Naive B cell (primary cell): Measurements from ENCODE around the gene NCOA3. TPM values are rescaled to one million over a fixed set of nuclear protein-coding genes. Genes with fewer than 3 reads are reported as not detected.
"Not testable (repeated sequence)": the region's sequence is repeated elsewhere in the genome, so short reads cannot be mapped to it uniquely, and the experiment has no call there.

Experiments used
- ATAC-seq, 2 donors: fragments of 150-1000 bp; cut with Tn5 transposase; 2 replicates each; pipeline ENCODE4 v1.10.0; 2021; ENCODE audit warnings: low read depth in 2 of 2, mild to moderate bottlenecking in 2 of 2, moderate library complexity in 2 of 2
- DNase-seq: peaks from one replicate; pipeline ENCODE4 v3.0.0; 2022
- H3K27ac Mint-ChIP-seq, 6 donors: one replicate each; pipeline ENCODE4 v1.8.0; 2020 to 2022; ENCODE audit warnings: mild to moderate bottlenecking in 6 of 6, mixed read lengths in 6 of 6, moderate library complexity in 5 of 6, inconsistent platforms in 2 of 6
- H3K27me3 Mint-ChIP-seq, 3 donors: one replicate each; pipeline ENCODE4 v1.8.0; 2021 to 2022; ENCODE audit warnings: mixed read lengths in 3 of 3, mild to moderate bottlenecking in 1 of 3
- H3K36me3 Mint-ChIP-seq, 2 donors: one replicate each; pipeline ENCODE4 v1.8.0; 2020 to 2022; ENCODE audit warnings: mixed read lengths in 2 of 2, inconsistent platforms in 1 of 2, mild to moderate bottlenecking in 1 of 2
- H3K4me1 Mint-ChIP-seq, 3 donors: one replicate each; pipeline ENCODE4 v1.8.0; 2020 to 2022; ENCODE audit warnings: mixed read lengths in 3 of 3, inconsistent platforms in 1 of 3, mild to moderate bottlenecking in 1 of 3, moderate library complexity in 1 of 3
- H3K4me3 Mint-ChIP-seq, 8 donors: one replicate each; pipeline ENCODE4 v1.8.0; 2020 to 2022; ENCODE audit warnings: mild to moderate bottlenecking in 8 of 8, mixed read lengths in 8 of 8, moderate library complexity in 8 of 8, inconsistent platforms in 2 of 8
- H3K9me3 Mint-ChIP-seq, 7 donors: one replicate each; pipeline ENCODE4 v1.8.0; 2020 to 2022; ENCODE audit warnings: mixed read lengths in 7 of 7, mild to moderate bottlenecking in 5 of 7, inconsistent platforms in 2 of 7, moderate library complexity in 1 of 7
- polyA plus RNA-seq, 6 donors: library from polyadenylated mRNA; unstranded; fragments of 300-500 nt; fragmentation: Illumina TruSeq; gene quantifications; one replicate each; pipeline ENCODE4 v1.2.3, GENCODE V29; 2021; ENCODE audit warnings: low read depth in 6 of 6

Gene NCOA3
- polyA plus RNA-seq, 6 donors from 2014 or later: 22.7 to 70.9 (median 54.1) TPM

DNA sequence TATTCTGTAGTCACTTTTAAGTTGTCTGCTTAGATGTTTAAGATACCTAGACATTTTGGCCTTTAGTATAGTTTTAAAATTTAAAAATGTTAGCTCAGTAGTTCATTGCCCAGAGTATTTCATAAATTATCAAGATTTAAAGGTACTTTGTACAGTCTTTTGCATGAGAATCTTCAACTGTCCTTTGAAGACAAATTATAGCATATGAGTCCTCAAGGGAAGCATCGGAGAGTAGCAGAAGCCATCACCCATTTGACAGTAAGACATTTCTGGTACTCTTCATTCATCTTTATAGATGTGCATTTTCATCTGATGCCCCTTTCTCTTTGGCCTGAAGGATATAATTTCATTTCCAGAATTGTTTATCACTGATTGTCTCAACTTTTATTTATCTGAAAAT is 89.5 kb downstream of the NCOA3 start:
- Mint-ChIP-seq H3K9me3 (no peaks in the 10 kb centered on the region), H3K27me3 (no peaks in the 10 kb centered on the region), H3K4me3 (no peak overlapping the region), H3K27ac (peak overlapping the region in 4 of 6 donors; percentile 60 to 89 (median 72)), H3K36me3 (peaks cover 0 to 15% of the 10 kb centered on the region in 2 donors), H3K4me1 (peaks cover 14 to 51% (median 36%) of the 10 kb centered on the region in 3 donors)
- no peak for DNase-seq
- ATAC-seq: no peak

DNA sequence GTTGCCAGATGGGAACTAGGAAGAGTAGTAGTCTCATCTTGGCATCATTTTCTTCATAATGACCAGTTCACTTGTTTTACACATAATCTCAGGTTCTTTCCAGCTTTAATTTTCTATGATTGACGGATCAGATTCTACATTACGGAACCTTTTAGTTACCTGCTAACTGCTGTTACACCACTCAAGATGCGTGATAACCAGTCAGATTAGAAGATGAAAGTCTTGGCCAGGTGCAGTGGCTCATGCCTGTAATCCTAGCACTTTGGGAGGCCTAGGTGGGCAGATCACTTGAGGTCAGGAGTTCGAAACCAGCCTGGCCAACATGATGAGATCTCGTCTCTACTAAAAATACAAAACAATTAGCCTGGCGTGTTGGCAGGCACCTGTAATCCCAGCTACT is 92.5 kb downstream of the NCOA3 start:
- Mint-ChIP-seq H3K4me3 (no peak overlapping the region), H3K4me1 (peaks cover 18 to 47% (median 36%) of the 10 kb centered on the region in 3 donors), H3K36me3 (peaks cover 0 to 9% of the 10 kb centered on the region in 2 donors), H3K27me3 (no peaks in the 10 kb centered on the region), H3K9me3 (no peaks in the 10 kb centered on the region), H3K27ac (peak overlapping the region in 4 of 6 donors; percentile 36 to 79 (median 72))
- no peak for DNase-seq
- no peak for ATAC-seq

DNA sequence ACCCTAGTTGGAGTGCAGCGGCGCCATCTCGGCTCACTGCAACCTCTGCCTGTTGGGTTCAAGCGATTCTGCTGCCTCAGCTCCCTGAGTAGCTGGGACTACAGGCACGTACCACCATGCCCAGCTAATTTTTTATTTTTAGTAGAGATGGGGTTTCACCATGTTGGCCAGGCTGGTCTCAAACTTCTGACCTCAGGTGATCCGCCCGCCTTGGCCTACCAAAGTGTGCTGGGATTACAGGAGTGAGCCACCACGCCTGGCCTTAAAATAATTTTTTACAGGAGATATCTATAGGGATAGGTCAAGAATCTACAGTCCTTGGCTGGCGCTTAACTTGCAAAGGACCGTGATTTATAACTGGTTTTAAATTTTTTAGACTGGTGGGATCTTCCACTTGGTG is 93.5 kb downstream of the NCOA3 start:
- not testable (repeated sequence) for H3K36me3 Mint-ChIP-seq, H3K9me3 Mint-ChIP-seq, H3K27me3 Mint-ChIP-seq, H3K4me3 Mint-ChIP-seq, ATAC-seq, DNase-seq
- peaks cover 25 to 43% (median 34%) of the 10 kb centered on the region in 3 donors for H3K4me1 Mint-ChIP-seq
- peak overlapping the region in 5 of 6 donors; percentile 33 to 67 (median 47) for H3K27ac Mint-ChIP-seq

DNA sequence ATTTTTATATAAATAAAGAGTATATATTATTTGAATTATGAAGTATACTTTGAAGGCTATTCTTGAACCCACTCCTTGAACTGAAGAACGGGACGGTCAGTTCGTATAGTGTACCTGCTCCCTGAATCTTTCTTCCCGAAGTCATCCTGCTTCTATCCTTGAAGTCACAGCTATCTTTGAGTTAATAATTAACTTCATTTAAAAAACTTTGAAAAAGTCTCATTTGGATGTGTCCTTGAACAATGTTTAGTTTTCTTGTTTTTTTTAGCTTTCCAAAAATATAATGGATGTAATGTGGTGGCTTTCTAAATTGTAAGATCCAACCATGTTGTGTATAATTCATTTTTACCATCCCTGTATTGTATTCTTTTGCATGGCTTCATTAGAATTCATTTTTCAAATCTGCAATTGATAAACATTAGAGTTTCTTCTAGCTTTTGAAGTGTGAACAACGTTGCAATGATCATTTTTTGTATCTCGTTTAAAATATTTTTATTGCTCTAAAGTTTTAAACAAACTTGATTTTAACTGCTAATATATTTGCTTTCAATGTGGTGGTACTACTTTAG is 94.4 kb downstream of the NCOA3 start:
- Mint-ChIP-seq H3K4me3 (no peak overlapping the region), H3K9me3 (no peaks in the 10 kb centered on the region), H3K27me3 (no peaks in the 10 kb centered on the region), H3K36me3 (peaks cover 7 to 8% of the 10 kb centered on the region in 2 donors), H3K27ac (peak overlapping the region in 3 of 6 donors; percentile 44 to 78 (median 75)), H3K4me1 (peaks cover 25 to 48% (median 34%) of the 10 kb centered on the region in 3 donors)
- no peak for ATAC-seq
- DNase-seq: no peak

DNA sequence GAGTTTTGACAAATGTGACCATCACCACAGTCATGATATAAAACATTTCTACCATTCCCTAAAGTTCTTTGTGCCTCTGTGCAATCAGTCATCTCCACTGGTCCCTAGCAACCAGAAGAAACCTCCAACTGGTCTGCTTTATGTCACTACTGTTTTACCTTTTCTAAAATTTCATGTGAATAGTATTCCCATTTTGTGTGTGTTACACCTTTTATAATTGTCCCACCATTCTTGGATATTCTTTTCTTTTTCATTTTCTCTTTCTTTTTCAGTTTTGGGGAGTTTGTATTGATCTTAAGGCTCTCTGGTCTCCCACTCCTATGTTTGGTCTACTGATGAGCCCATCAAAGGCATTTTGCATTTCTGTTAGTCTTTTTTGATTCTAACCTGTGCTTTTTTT is 95.4 kb downstream of the NCOA3 start:
- no peak for DNase-seq
- Mint-ChIP-seq H3K27ac (peak overlapping the region in 4 of 6 donors; percentile 25 to 78 (median 54)), H3K27me3 (no peaks in the 10 kb centered on the region), H3K36me3 (peaks cover 0 to 7% of the 10 kb centered on the region in 2 donors), H3K4me1 (peaks cover 24 to 45% (median 28%) of the 10 kb centered on the region in 3 donors), H3K9me3 (no peaks in the 10 kb centered on the region), H3K4me3 (no peak overlapping the region)
- no peak for ATAC-seq

DNA sequence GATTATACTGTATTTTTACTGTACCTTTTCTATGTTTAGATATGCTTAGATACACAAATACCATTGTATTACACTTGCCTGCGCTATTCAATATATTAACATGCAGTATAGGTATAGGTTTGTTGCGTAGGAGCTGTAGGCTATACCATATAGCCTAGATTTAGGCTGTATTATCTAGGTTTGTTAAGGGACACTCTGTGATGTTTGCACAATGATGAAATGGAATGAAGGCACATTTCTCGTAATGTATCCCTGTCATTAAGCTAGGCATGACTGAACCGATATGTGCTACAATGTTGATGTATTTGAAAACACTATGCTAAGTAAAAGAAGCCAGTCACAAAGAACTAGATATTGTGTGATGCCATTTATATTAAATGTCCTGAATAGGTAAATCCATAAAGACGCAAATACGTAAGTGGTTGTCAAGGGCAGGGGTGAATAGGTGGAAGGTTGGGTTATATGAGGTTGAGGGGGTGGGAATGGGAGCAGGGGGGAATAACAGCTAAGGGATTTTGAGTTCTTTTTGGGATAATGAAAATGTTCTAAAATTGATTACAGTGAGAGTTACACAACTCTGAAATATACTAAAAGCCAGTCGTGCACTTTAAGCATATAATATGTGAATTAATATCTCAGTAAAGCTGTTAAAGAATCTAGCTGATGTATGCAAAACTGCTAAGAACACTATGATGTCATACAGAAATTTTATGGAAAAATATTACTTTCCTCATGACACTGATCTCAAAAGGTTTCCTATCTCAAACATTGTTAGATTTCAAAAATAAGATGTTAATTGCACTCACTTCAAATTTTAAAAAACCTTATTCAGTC is 97.4 kb downstream of the NCOA3 start:
- Mint-ChIP-seq H3K36me3 (peaks cover 0 to 7% of the 10 kb centered on the region in 2 donors), H3K4me3 (no peak overlapping the region), H3K27me3 (no peaks in the 10 kb centered on the region), H3K27ac (peak overlapping the region in 4 of 6 donors; percentile 8 to 68 (median 60)), H3K9me3 (no peaks in the 10 kb centered on the region), H3K4me1 (peaks cover 30 to 55% (median 37%) of the 10 kb centered on the region in 3 donors)
- no peak for ATAC-seq
- DNase-seq: no peak

DNA sequence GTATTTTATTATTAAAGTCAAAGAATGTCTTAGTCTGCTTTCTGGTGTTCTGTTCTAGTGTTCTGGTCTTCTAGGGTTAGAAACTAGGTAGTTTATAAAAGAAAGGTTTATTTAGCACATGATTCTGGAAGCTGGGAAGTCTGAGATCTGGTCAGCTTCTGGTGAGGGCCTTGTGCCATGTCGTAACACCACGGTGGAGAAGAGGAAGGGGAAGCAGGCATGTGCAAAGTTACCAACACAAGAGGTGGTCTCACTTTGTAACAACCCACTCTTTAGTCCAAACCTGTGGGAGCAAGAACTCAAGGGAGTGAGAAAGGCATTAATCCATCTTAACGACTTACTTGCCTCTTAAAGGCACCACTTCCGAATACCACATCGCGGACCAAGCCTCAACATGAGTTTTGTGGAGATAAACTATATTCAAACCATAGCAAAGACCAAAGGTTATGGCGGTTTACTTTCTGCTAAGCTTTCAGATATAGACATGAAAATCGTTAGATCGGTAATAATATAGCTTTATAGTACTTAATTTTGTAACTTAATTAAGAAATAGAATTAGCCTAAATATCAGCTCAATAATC is 99.4 kb downstream of the NCOA3 start:
- H3K4me3 Mint-ChIP-seq: peak overlapping the region in 1 of 8 donors; percentile 5
- ATAC-seq: no peak

DNA sequence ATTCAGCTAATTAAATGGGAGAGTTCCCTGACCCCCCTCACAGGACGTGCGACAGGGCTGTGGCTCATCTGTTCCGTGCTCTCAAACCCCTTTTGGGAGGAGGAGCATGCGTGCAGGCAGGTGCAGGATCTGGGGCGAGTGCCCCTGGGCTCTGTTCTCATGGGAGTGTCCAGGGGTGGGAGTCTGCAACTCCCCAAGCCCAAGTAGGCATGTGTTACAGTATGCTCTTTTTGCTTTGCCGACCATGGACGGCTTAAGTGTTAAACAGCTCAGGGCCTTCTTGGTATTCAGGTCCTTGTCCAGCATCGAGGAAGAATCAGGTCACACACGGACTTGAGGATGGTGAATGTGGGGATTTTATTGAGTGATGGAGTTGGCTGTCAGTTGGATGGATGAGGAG is 101.6 kb downstream of the NCOA3 start:
- ATAC-seq: no peak
- Mint-ChIP-seq H3K27me3 (no peaks in the 10 kb centered on the region), H3K4me3 (peak overlapping the region in 1 of 8 donors; percentile 68), H3K27ac (peak overlapping the region; percentile 41 to 88 (median 84)), H3K9me3 (no peaks in the 10 kb centered on the region), H3K4me1 (peaks cover 45 to 71% (median 48%) of the 10 kb centered on the region in 3 donors), H3K36me3 (peaks cover 0 to 7% of the 10 kb centered on the region in 2 donors)
- DNase-seq: no peak

More for the DNA sequence above, 99.4 kb downstream of the NCOA3 start:
- H3K4me1 Mint-ChIP-seq: peaks cover 48 to 64% (median 48%) of the 10 kb centered on the region in 3 donors
- peak overlapping the region in 3 of 6 donors; percentile 29 to 68 (median 62) for H3K27ac Mint-ChIP-seq
- DNase-seq: no peak
- H3K9me3 Mint-ChIP-seq: no peaks in the 10 kb centered on the region
- no peaks in the 10 kb centered on the region for H3K27me3 Mint-ChIP-seq
- peaks cover 0 to 7% of the 10 kb centered on the region in 2 donors for H3K36me3 Mint-ChIP-seq

DNA sequence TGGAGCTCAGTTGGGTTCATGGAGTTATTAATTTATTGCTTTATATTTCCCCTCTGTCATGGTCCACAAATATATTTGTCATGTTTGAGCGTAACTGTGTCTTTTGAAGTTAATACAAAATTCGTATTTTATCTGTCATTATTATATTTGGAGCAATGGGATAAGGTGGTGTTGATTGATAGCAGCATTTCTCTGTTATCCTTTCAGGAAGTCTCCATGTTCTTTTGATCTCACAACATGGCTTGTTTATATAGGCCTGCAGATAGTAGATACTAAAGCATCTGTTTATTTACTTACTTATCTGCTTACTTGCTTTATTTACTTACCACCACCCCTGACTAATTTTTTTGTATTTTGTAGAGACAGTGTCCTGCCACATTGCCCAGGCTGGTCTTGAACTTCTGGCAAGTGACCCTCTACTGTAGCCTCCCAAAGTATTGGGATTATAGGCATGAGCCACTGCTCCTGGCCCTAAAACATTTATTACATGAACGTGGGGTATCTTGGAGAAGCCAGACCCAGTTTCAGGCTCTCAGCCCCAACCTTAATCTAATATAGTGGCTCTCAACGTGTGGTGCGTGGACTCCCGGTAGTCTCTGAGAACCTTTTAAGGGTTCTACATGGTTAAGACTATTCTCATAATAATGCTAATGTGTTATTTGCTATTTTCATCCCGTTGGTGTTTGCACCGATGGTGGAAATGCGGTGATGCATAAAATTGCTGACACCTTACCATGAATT is 104.2 kb downstream of the NCOA3 start:
- no peaks in the 10 kb centered on the region for H3K27me3 Mint-ChIP-seq
- no peaks in the 10 kb centered on the region for H3K9me3 Mint-ChIP-seq
- peak overlapping the region in 2 of 8 donors; percentile 7 to 26 for H3K4me3 Mint-ChIP-seq
- H3K27ac Mint-ChIP-seq: peak overlapping the region in 5 of 6 donors; percentile 7 to 87 (median 31)
- no peak for DNase-seq
- no peak for ATAC-seq
- peaks cover 39 to 82% (median 51%) of the 10 kb centered on the region in 3 donors for H3K4me1 Mint-ChIP-seq
- peaks cover 0 to 6% of the 10 kb centered on the region in 2 donors for H3K36me3 Mint-ChIP-seq

DNA sequence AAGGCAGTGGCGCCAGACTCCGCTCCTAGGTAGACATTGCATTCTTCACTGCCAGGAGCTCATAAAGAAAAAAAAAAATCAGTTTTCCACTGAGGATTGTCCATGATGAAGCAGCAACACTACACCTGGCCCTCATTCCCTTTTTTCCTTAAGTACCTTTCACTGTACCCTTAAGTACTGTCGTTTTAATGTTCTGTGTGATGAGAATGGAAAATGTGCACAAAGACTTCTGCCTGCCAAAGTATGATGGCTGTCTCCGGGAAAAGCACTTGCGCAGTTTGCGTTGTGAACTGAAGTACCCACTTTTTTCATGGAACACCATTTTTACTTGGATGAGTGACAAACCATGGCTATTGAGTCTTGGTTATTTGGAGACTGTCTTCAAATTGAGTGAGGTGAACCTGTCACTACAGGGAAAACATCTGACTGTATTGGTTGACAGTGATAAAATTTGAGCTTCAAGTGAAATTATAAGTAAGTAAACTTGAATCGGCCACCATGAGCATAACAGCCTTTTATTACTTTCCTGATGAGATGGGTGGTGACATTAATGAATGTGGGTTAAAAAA is 104.8 kb downstream of the NCOA3 start:
- H3K27ac Mint-ChIP-seq: peak overlapping the region in 2 of 6 donors; percentile 16 to 87
- H3K4me1 Mint-ChIP-seq: peaks cover 44 to 85% (median 57%) of the 10 kb centered on the region in 3 donors
- H3K36me3 Mint-ChIP-seq: peaks cover 0 to 6% of the 10 kb centered on the region in 2 donors
- no peaks in the 10 kb centered on the region for H3K27me3 Mint-ChIP-seq
- no peak for ATAC-seq
- H3K9me3 Mint-ChIP-seq: no peaks in the 10 kb centered on the region
- H3K4me3 Mint-ChIP-seq: no peak overlapping the region
- no peak for DNase-seq

DNA sequence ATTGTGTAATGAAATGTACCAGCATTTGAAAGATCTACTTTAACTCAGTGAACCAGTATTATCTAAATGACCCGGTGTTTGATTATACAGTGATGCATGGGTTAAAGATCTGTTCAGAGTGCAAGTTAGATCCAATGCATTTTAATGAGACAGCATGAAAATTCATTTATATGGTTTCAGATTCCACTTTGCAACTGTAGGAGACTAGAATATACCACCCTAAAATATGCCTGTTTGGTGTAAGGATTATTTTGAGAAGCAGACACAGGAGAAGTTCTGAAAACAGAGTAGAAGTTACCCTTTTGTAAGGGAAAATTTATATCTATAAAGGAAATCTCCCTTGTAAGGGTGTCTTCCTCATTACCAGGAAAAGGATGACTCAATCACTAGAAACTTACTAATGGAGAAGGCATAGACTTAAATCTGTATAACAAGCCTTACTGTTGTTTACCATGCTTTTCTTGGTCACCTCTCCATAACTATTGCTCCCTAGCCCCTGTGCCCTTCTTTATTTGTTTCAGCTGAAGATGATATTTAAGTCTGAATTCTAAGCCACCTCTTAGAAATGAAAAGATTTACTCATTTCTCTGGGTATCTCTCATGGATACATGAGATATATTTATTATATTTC is 105.4 kb downstream of the NCOA3 start:
- Mint-ChIP-seq H3K9me3 (no peaks in the 10 kb centered on the region), H3K36me3 (peaks cover 0 to 6% of the 10 kb centered on the region in 2 donors), H3K4me1 (peaks cover 43 to 83% (median 61%) of the 10 kb centered on the region in 3 donors), H3K4me3 (no peak overlapping the region), H3K27me3 (no peaks in the 10 kb centered on the region), H3K27ac (peak overlapping the region in 2 of 6 donors; percentile 16 to 87)
- no peak for DNase-seq
- ATAC-seq: no peak

DNA sequence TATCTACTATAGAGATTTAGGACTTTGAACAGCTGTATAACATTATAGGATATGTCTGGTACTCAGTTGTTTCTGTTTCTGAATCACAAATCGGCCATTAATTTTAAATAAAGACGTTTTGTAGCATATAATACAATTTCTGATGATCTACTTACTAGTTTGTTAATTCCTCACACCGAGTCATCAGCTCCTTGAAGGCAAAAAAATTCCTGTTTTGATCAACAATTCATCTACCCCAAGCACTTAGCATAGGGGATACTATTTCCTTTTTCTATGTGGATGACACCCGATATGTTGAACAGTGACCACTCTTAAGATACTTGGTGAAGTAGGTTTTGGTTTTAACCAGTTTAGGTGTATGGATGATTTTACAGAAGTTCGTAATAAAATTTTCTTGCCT is 107.3 kb downstream of the NCOA3 start:
- ATAC-seq: no peak
- Mint-ChIP-seq H3K27me3 (no peaks in the 10 kb centered on the region), H3K9me3 (no peaks in the 10 kb centered on the region), H3K4me3 (peak overlapping the region in 1 of 8 donors; percentile 56), H3K27ac (peak overlapping the region in 4 of 6 donors; percentile 54 to 85 (median 74)), H3K4me1 (peaks cover 41 to 80% (median 57%) of the 10 kb centered on the region in 3 donors), H3K36me3 (peaks cover 0 to 10% of the 10 kb centered on the region in 2 donors)
- DNase-seq: no peak
